Measurements from ENCODE around the gene GPR162. TPM values are rescaled to one million over a fixed set of nuclear protein-coding genes. Genes with fewer than 3 reads are reported as not detected.
A peak's percentile ranks its signal among the peaks of the same experiment; 100 is the strongest.

Gene GPR162
- total RNA-seq, 1 experiment from 2014 or later, result 6.1 TPM

DNA sequence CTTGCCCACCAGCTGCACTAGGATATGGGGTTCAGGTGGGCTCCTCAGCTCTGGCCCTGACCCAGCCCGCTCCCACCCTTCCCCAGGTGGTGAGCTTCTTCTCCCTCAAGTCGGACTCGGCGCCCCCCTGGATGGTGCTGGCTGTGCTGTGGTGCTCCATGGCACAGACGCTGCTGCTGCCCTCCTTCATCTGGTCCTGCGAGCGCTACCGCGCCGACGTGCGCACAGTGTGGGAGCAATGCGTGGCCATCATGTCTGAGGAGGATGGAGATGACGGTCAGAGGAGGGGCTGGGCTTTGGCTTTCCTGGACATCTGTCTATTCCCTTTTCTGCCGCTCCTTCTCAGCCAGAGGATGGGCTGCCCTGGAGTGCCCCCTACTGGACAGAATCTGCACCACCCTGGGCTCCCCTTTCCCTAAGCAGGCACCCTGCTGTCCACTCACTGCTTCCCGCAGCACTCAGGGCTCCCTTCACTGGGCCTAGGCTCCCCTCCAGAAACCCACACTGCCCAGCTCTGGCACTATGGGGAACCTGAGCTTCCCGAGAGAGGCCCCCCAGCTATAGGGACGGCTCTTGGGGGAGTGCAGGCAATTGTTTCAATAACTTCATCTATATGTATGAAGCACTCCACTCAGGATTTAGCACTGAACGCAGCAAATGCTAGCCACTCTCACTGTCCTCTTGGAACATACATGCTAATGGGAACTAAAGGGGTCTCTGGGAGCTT is 3.9 kb downstream of the GPR162 start:
- H3K27me3 Mint-ChIP-seq (ENCODE audit: low read depth), result peaks cover 41% of the 10 kb centered on the region
- Histone ChIP-seq H3K23ac (ENCODE audit: insufficient read length, low read depth, low read length) (no peak overlapping the region), H4K91ac (ENCODE audit: insufficient read length, low read depth, low read length) (no peak overlapping the region), H3K23me2 (ENCODE audit: insufficient read length, low read depth, low read length, poor library complexity, severe bottlenecking) (peaks cover 22% of the 10 kb centered on the region), H2BK5ac (ENCODE audit: insufficient read length, low read length) (no peak overlapping the region), H3K4me2 (ENCODE audit: insufficient read depth, insufficient read length, low read length) (peak overlapping the region; percentile 81), H3K79me1 (ENCODE audit: insufficient read depth, low read depth, low read length, poor library complexity, severe bottlenecking) (no peaks in the 10 kb centered on the region), H3K18ac (ENCODE audit: insufficient read length, low read depth, low read length) (no peak overlapping the region), H4K8ac (replicated peaks; ENCODE audit: insufficient read length, low read depth, low read length) (no peak overlapping the region), H2AFZ (ENCODE audit: low read length) (no peak overlapping the region), H3K4me1 (ENCODE audit: insufficient read depth, low read length) (peaks cover 3% of the 10 kb centered on the region; the same call in 1 of the 2 replicates), H3K4ac (ENCODE audit: low read depth, low read length) (no peak overlapping the region), H3T11ph (ENCODE audit: low read length) (no peak overlapping the region), H2BK20ac (ENCODE audit: low read depth, low read length, poor library complexity, severe bottlenecking) (no peak overlapping the region), H3K9me3 (ENCODE audit: control insufficient read depth, low read depth, low read length) (no peaks in the 10 kb centered on the region), H3K79me2 (ENCODE audit: insufficient read depth, low read length) (peaks cover 2% of the 10 kb centered on the region; the same call in 1 of the 2 replicates), H3K27ac (ENCODE audit: insufficient read length, low read depth, low read length) (no peak overlapping the region), H2BK120ac (ENCODE audit: low read depth, low read length, poor library complexity, severe bottlenecking) (no peak overlapping the region), H2BK15ac (ENCODE audit: low read depth, low read length) (no peak overlapping the region), H3K9ac (ENCODE audit: extremely low read depth, insufficient read length, low read length) (no peak overlapping the region), H2BK12ac (ENCODE audit: insufficient read length, low read depth, low read length) (no peak overlapping the region), H4K5ac (ENCODE audit: insufficient read length, low read depth, low read length) (no peak overlapping the region), H3K56ac (ENCODE audit: insufficient read length, low read depth, low read length) (no peak overlapping the region), H3K27me3 (ENCODE audit: insufficient read depth, low read length) (no peaks in the 10 kb centered on the region; the same call in 1 of the 2 replicates), H4K20me1 (ENCODE audit: control insufficient read depth, insufficient read depth, insufficient read length) (peaks cover 6% of the 10 kb centered on the region), H2AK5ac (ENCODE audit: insufficient read length, low read length) (no peak overlapping the region), H3K14ac (ENCODE audit: insufficient read depth, low read length) (no peak overlapping the region)
- TF ChIP-seq, protein P1, sequence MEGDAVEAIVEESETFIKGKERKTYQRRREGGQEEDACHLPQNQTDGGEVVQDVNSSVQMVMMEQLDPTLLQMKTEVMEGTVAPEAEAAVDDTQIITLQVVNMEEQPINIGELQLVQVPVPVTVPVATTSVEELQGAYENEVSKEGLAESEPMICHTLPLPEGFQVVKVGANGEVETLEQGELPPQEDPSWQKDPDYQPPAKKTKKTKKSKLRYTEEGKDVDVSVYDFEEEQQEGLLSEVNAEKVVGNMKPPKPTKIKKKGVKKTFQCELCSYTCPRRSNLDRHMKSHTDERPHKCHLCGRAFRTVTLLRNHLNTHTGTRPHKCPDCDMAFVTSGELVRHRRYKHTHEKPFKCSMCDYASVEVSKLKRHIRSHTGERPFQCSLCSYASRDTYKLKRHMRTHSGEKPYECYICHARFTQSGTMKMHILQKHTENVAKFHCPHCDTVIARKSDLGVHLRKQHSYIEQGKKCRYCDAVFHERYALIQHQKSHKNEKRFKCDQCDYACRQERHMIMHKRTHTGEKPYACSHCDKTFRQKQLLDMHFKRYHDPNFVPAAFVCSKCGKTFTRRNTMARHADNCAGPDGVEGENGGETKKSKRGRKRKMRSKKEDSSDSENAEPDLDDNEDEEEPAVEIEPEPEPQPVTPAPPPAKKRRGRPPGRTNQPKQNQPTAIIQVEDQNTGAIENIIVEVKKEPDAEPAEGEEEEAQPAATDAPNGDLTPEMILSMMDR (conservative IDR thresholded peaks at IDR 0.05), result peak; percentile 98
- WGBS (ENCODE audit: extremely low coverage, insufficient read length, low lambda C conversion rate), result no CpG with 5 or more reads among the region's 19 CpGs
- H3K36me3 Mint-ChIP-seq (ENCODE audit: insufficient read depth in 1 of 3, low read depth in 3 of 3), result peaks cover 12 to 17% (median 16%) of the 10 kb centered on the region in 3 experiments
- no peaks in the 10 kb centered on the region for H3K9me3 Mint-ChIP-seq
- H3K4me1 Mint-ChIP-seq, result peaks cover 52 to 64% of the 10 kb centered on the region in 2 experiments
- H3K4me3 Mint-ChIP-seq, result peak overlapping the region; percentile 54 to 62
- H3K27ac Mint-ChIP-seq, result no peak overlapping the region; a peak in 1 of 7 replicates
- peak; percentile 92 for DNase-seq
